Raji (cell line): Measurements from ENCODE around the gene BST1.
A peak's percentile ranks its signal among the peaks of the same experiment; 100 is the strongest.

ENCODE experiments used
- POLR2A ChIP-seq: IDR thresholded peaks from 2 replicates; pipeline ENCODE4 v1.6.1; 2011; ENCODE audit warnings: low read depth, low read length, control low read depth; ENCODE audit not compliant: insufficient read depth

BST1 gene

DNA sequence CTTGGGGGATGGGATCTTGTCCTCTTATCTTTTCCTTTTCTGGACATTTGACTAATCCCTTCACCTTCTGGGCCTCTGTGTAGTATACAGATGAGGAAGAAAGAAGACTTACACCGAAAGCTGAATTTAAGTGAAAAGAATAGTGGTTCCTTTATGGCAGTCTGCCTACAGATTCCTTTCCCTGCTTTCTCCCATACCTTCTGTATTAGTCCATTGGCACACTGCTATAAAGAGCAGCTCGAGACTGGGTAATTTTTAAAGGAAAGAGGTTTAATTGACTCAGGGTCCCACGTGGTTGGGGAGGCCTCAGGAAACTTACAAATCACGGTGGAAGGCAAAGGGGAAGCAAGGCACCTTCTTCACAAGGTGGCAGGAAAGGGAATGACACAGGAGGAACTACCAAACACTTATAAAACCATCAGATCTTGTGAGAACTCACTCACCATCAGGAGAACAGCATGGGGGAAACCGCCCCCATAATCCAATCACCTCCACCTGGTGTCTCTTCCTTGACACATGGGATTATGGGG is 41.2 kb downstream of the BST1 start:
- TF ChIP-seq POLR2A: no peak

DNA sequence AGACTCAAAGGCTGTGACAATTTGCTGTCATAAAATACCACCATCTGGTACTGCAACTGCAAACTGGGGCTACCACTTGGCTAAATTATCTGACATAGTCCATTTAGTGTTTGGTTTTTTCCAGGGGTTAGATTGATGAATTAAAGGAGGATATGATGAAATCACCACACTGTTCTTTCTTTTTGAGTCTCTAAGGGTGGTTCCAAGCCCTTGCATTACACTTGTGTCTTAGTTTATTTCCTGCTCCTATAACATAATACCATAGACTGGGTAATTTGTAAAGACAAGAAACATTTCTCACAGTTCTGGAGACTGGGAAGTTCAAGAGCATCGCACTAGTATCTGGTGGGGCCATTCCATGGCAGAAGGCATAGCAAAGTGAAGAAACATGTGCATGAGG is 43.2 kb downstream of the BST1 start:
- no peak for TF ChIP-seq POLR2A

DNA sequence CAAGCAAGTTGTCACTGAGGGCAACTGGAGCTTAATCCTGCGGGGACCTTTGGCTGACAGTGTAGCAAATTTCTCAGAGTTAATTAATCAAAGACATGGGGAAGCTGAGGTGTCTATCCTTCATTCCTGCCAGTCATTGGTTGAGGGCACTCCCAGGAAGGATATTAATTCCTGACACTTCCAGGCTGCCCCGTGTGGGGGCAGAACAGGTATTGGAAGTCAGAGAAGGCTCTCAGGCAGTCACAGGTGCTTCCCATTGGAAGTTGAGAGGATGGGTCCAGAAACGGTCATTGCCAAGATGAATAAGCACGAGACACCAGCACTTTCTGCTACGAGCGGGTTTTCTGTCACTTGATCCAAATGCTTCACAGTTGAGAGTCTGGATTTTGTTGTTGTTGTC is 46.1 kb downstream of the BST1 start:
- TF ChIP-seq POLR2A: no peak

DNA sequence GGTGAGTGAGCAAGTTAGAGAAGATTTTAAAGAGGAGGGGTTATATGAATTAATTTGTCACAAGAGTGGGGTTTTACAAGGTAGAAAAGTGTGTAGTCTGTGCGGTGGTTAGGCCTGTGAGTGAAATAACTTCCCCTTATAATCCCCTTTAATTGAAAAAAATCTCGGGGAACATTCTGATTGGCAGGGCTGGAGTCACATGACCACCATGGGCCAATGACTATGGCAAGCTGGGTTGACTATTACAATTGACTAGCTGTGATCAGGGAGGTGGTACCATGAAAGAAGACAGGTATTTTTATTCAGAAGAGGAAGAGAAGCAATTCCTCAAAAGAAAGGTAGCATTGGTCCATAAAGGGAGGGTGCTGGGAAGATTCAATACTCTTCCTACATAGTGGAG is 48.3 kb downstream of the BST1 start:
- TF ChIP-seq POLR2A: no peak

DNA sequence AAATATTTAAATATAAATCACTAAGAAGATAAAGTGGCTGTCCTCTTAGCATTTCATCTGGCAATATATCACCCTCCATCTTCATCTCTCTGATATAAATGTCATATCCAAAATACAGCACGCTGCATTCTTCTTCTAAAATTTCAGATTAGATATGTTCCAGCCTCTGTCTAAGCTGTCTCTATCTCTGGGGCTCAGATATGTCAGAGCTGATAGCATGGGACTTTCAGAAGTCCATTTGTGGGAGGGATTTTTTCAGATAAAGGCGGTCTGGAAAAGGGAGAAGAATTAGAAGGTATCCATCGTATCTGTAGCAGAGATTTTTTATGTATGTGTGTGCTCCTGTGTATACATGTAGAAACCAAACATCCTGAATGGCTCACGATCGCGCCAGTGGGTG is 50.2 kb downstream of the BST1 start:
- no peak for TF ChIP-seq POLR2A

DNA sequence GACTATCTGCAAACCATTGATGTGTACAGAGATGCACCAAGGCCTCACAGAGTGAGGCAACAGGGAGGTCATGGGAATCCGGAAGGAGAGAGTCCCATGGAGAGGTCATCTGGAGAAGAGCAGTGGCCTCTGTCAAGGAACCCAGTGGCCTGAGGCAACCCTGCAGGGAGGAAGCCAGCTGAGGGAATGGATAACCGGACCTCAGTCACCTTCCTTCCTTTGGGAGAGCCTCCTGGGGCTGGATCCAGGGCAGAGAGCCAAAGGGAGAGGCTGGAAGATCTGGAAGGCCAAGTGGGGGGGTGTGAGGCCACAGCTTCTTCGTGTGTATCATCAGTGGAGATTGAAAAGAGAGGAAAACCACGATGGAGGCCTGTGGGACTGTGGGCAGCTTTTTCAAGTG is 50.9 kb downstream of the BST1 start:
- TF ChIP-seq POLR2A: no peak

DNA sequence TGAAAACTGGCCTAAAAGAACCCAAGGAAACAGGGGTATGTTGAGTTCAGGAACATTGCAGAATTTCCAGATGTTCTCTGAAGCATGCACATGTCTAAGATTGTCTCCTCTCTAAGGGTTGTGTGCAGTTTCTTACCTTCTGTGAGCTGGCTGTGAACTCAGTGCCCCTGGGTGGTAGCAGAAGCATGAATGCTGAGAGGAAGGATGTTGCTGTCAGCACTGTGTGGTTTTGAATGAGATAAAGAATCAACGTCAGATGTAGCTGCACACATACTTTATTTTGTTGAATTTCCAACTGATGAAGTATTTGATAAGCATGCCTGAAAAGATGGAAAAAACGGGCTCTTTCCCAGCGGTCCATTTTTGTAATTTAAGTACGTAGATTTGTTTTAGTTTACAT is 51.5 kb downstream of the BST1 start:
- TF ChIP-seq POLR2A: no peak

DNA sequence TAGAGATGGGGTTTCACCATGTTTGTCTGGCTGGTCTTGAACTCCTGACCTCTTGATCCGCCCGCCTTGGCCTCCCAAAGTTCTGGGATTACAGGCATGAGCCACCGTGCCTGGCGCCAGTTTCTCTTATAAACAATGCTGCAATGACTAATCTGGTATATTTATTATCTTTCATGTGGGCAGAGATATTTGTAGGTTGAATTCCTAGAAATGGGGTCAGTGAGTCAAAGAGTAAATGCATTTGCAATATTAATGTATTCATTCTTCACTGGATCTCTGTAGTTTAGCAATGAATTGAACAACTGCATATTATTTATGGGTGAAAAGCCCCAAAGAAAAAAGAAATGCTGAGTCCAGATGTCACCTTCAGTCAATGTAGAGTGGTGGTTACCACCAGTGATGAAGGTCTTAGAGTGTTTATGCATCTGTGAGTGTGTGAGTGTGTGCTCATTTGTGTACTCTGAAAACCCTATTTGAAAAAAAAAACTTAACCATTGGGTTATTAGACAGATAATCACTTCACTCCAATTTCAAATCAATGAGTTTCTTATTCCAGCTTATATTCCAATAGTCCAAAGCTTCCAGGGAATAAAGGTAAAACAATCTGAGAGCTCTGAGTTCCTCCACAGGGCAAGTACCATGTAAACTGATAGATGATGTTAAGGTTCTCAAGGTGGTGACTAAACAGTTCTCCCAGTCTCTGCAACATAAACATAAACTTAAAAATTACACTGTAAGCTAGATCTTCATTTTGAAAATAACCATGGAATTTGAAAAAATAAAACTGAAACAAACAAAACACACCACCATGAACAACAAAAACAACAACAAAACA is 52.7 kb downstream of the BST1 start:
- TF ChIP-seq POLR2A: no peak

DNA sequence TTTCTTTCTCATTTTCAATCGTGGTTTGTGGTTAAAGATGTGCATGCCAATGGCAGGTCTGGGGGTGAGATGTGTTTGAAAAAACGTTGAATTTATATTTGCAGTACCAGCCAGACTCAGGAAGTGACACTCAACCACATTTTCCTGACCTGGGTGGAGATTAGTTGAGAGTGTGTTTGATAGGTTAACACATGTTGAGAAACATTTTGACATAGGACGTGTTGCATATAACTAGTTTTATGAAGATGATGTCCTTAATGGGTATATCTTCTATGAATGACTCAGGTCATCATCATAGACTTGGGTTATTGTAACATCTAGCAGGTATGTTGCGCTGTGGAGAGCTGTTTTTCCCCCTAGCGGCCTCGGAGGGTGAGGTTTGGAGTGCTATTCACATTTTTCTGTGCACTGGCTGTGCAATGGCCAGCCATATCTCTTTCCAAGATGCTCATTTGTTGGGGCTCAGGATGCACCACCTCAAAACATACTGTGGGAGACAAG is 53.5 kb downstream of the BST1 start:
- TF ChIP-seq POLR2A: peak; percentile 60; the same call in 1 of the 2 replicates

DNA sequence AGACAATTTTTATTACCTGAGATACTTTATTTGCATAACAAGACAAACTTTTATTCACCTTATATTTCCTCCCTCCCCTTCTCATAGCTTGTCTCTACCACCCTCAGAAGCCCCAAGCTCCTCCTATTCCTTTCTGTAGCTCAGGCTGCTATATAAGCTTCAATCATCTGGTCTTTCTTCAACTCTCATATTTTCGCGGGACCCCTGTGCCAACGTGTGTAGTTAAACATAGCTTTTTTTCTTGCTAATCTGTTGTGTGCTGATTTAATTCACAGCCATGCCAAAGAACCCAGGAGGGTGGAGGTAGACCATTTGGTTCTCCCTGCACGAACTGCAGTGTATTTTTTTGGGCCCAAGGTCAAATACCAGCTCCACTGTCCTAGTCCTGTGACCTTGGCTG is 54.2 kb downstream of the BST1 start:
- TF ChIP-seq POLR2A: no peak

DNA sequence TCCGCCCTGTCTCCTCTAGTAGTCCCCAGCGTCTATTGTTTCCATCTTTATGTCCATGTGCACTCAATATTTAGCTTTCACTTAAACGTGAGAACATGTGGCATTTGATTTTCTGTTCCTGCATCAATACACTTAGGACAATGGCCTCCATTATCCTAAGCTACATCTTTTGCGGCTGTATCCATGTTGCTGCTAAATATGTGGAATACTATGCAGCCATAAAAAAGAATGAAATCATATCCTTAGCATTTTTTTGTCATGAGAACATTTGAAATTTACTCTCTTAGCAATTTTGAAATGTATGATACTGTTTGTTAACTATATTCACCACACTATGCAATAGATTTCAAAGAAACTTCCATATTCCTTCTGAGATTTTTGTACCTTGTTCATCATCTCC is 55.4 kb downstream of the BST1 start:
- TF ChIP-seq POLR2A: no peak

DNA sequence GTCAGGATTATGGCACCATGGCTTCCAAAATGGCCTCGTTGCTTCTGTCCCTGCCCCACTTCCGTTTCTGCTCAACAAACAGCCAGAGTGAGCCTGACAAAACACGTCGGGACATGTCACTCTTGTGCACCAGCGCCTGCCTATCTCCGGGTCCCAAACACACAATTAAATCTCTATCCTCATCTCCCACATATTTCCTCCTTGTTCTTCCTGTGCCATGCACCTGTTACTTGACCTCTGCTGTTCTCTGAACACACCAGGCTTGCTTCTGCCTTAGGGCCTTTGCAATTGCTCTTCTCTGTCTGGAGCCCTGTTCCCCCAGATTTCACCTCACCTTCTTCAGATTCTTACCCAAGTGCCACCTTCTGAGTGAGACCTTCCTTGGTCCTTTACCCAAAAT is 62.5 kb downstream of the BST1 start:
- TF ChIP-seq POLR2A: no peak

DNA sequence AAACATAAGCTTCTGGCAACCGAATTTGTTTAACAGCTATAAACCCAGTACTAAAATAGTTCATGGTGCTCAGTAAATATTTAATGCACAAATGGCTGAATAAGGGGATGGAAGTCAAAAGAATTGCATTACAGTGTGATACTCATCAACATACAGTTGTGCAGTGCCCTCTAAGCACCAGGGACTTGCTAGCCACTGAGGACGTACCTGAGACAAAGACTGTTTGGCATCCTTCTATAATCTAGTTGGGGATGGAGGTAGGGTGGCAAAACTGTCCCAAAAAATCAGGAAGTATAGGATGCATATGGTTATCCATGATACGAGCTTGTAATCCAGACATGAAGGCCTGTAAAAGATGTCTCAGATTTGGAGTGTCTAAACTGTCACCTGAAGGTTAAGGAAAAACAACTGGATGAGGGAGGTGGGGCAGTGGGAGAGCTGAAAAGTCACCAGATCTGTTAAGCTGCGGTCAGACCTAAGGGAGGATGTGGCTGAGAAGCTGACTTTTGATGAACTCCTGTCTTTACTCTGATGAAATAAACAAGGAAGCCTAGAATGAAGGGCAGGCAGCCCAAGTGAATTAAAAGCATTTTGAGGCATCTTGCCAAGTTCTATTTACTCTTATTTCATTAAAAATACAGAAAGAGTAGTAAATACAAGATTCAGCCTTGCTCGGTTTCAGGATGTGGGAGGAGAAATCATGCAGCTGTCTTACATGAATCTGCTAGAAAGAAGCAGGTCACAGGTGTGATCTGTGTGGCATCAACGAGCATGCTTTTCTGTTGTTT is 63.2 kb downstream of the BST1 start:
- TF ChIP-seq POLR2A: no peak

DNA sequence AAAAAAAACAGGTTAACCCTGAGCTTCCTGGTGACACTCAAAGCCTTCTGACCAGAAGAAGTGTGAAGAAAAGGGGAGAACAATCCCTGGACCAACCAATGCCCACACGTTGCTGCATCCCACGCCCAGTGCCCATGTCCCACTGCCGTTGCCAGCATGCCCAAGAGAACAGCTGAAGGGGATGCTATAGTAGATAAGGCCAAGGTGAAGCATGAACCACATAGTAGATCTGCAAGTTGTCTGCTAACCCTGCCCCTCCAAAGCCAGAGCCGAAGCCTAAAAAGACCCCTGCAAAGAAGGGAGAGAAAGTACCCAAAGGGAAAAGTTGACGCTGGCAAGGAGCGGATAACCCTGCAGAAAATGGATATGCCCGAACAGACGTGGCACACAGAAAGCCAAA is 64.0 kb downstream of the BST1 start:
- TF ChIP-seq POLR2A: no peak

DNA sequence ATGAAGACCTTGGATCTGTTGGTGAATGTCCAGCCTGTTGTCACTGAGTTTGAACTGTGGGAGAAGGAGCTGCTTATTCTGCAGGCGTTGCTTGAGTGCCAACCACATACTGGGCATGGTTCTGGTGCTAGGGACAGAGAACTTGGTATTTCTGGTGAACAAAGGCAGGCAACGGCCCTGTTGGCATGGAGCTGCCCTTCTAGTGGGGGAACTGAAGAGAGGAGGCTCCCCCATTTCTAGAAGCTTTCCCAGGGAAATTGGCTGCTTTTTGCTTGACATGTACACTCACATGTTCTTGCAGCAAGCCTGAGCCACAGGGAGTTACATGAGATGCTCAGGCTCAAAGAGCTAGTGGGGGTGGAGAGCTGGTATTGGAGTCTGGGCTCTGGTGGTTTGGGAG is 66.3 kb downstream of the BST1 start:
- TF ChIP-seq POLR2A: no peak
